IMR-90 (cell line): ENCODE data around the gene ABHD17B. TPM values are rescaled to one million over a fixed set of nuclear protein-coding genes. Genes with fewer than 3 reads are reported as not detected.

ENCODE experiments used
- ATAC-seq: fragments of 200-7000 bp; cut with Tn5 transposase; 2 replicates; pipeline ENCODE4 v1.9.1; 2020; ENCODE audit warnings: low read depth, mild to moderate bottlenecking, moderate library complexity
- BruUV-seq: library from RNA; stranded (reverse); fragments of 400-500 nt; replicated peaks from 2 replicates; lab custom pipeline; 2021; lab: Mats Ljungman, UMichigan
- CTCF ChIA-PET: fragments of 300-600 bp; formaldehyde crosslinking; extraction: SDS; loops from one replicate; lab custom pipeline; 2021; ENCODE audit warnings: antibody characterized with exemption; lab: Yijun Ruan, JAX
- POLR2A ChIA-PET: fragments of 300-600 bp; sonication (Branson Sonifier 250); formaldehyde crosslinking; loops from one replicate; lab custom pipeline; 2022; ENCODE audit warnings: antibody characterized with exemption; ENCODE audit not compliant: unreplicated experiment; lab: Charles Lee
- DNase-seq: peaks from one replicate; pipeline ENCODE4 v3.0.0; 2013
- H2AFZ ChIP-seq: replicated peaks from 2 replicates; pipeline ENCODE3; 2013; ENCODE audit warnings: low read length, mild to moderate bottlenecking; ENCODE audit not compliant: poor library complexity
- H2AK5ac ChIP-seq: 2 replicates; pipeline ENCODE4 v1.6.1; 2013; ENCODE audit warnings: low read depth, low read length, inconsistent platforms
- H2AK9ac ChIP-seq: replicated peaks from 2 replicates; pipeline ENCODE3; 2013; ENCODE audit warnings: mild to moderate bottlenecking, low read depth, low read length, moderate library complexity; ENCODE audit not compliant: poor library complexity
- H2BK120ac ChIP-seq: 2 replicates; pipeline ENCODE4 v1.6.1; 2013; ENCODE audit warnings: low read depth, low read length, inconsistent platforms
- H2BK15ac ChIP-seq: 3 replicates; pipeline ENCODE4 v1.6.1; 2013; ENCODE audit warnings: low read depth, low read length, inconsistent platforms
- H2BK20ac ChIP-seq: 2 replicates; pipeline ENCODE4 v1.6.1; 2013; ENCODE audit warnings: low read depth, mild to moderate bottlenecking, inconsistent platforms, low read length, moderate library complexity
- H2BK5ac ChIP-seq: 2 replicates; pipeline ENCODE4 v1.6.1; 2013; ENCODE audit warnings: mild to moderate bottlenecking, low read depth, low read length, inconsistent platforms; ENCODE audit not compliant: poor library complexity, severe bottlenecking
- H3K14ac ChIP-seq: replicated peaks from 2 replicates; pipeline ENCODE4 v1.6.1; 2013; ENCODE audit warnings: low read depth, low read length, inconsistent platforms
- H3K18ac ChIP-seq: 2 replicates; pipeline ENCODE4 v1.6.1; 2013; ENCODE audit warnings: low read depth, low read length, control low read depth
- H3K23ac ChIP-seq: 2 replicates; pipeline ENCODE4 v1.6.1; 2013; ENCODE audit warnings: low read depth, low read length, inconsistent platforms
- H3K27ac ChIP-seq: 2 replicates; pipeline ENCODE4 v1.5.1; 2013; ENCODE audit warnings: mild to moderate bottlenecking, control low read depth, low read length; ENCODE audit not compliant: insufficient read depth
- H3K27me3 ChIP-seq: 2 replicates; pipeline ENCODE4 v1.6.1; 2013; ENCODE audit warnings: low read length; ENCODE audit not compliant: control insufficient read depth, insufficient read depth
- H3K36me3 ChIP-seq: 2 replicates; pipeline ENCODE4 v1.6.1; 2013; ENCODE audit warnings: low read length, mixed read lengths; ENCODE audit not compliant: control insufficient read depth, insufficient read depth
- H3K4ac ChIP-seq: 2 replicates; pipeline ENCODE4 v1.6.1; 2013; ENCODE audit warnings: low read depth, low read length, inconsistent platforms
- H3K4me1 ChIP-seq: 2 replicates; pipeline ENCODE4 v1.6.1; 2013; ENCODE audit warnings: low read length, mixed read lengths; ENCODE audit not compliant: control insufficient read depth, insufficient read depth
- H3K4me2 ChIP-seq: 2 replicates; pipeline ENCODE4 v1.6.1; 2013; ENCODE audit warnings: low read depth, mild to moderate bottlenecking, control low read depth, low read length, moderate library complexity
- H3K4me3 ChIP-seq: 2 replicates; pipeline ENCODE4 v1.5.1; 2013; ENCODE audit warnings: low read depth, mild to moderate bottlenecking, control low read depth, low read length, moderate library complexity; ENCODE audit not compliant: insufficient read depth
- H3K56ac ChIP-seq: 2 replicates; pipeline ENCODE4 v1.6.1; 2013; ENCODE audit warnings: low read length, inconsistent platforms; ENCODE audit not compliant: insufficient read depth; ENCODE audit errors: extremely low read depth
- H3K79me1 ChIP-seq, 2 experiments: 2 replicates each; pipeline ENCODE4 v1.6.1; 2013; ENCODE audit warnings: low read length in 2 of 2, inconsistent platforms in 1 of 2, low read depth in 1 of 2
- H3K9ac ChIP-seq: 2 replicates; pipeline ENCODE4 v1.6.1; 2013; ENCODE audit warnings: low read depth, low read length, control low read depth
- H3K9me1 ChIP-seq: 2 replicates; pipeline ENCODE4 v1.6.1; 2013; ENCODE audit warnings: low read length, inconsistent platforms; ENCODE audit not compliant: insufficient read depth
- H3K9me3 ChIP-seq: 2 replicates; pipeline ENCODE4 v1.6.1; 2013; ENCODE audit warnings: low read length; ENCODE audit not compliant: control insufficient read depth, insufficient read depth
- H4K20me1 ChIP-seq: 2 replicates; pipeline ENCODE4 v1.6.1; 2013; ENCODE audit warnings: low read length, inconsistent platforms; ENCODE audit not compliant: insufficient read depth
- H4K5ac ChIP-seq: 2 replicates; pipeline ENCODE4 v1.6.1; 2013; ENCODE audit warnings: mild to moderate bottlenecking, low read depth, low read length, control low read depth
- H4K8ac ChIP-seq, 2 experiments: 2 replicates each; pipeline ENCODE4 v1.6.1; 2013; ENCODE audit warnings: low read depth in 2 of 2, low read length in 2 of 2, control low read depth in 1 of 2, inconsistent platforms in 1 of 2
- H4K91ac ChIP-seq: 2 replicates; pipeline ENCODE4 v1.6.1; 2013; ENCODE audit warnings: low read depth, low read length, inconsistent platforms; ENCODE audit not compliant: insufficient read depth
- BHLHE40 ChIP-seq: fragments of 150-350 bp; IDR thresholded peaks from 2 replicates; pipeline ENCODE4 v1.6.1; 2016; ENCODE audit warnings: mild to moderate bottlenecking, low read depth, low read length
- CEBPB ChIP-seq: IDR thresholded peaks from 2 replicates; pipeline ENCODE4 v1.6.1; 2012; ENCODE audit warnings: low read depth, low read length, improper control_type of control experiment
- ELK1 ChIP-seq: fragments of 150-350 bp; IDR thresholded peaks from 2 replicates; pipeline ENCODE4 v1.6.1; 2016; ENCODE audit warnings: low read depth, mild to moderate bottlenecking, low read length, moderate library complexity, borderline replicate concordance
- MXI1 ChIP-seq: IDR thresholded peaks from 2 replicates; pipeline ENCODE4 v1.6.1; 2012; ENCODE audit warnings: low read depth, mild to moderate bottlenecking, low read length, moderate library complexity, borderline replicate concordance
- RCOR1 ChIP-seq: IDR thresholded peaks from 2 replicates; pipeline ENCODE4 v1.6.1; 2012; ENCODE audit warnings: mild to moderate bottlenecking, low read length, improper control_type of control experiment; ENCODE audit not compliant: insufficient replicate concordance
- RFX5 ChIP-seq: IDR thresholded peaks from 2 replicates; pipeline ENCODE4 v1.8.0; 2012; ENCODE audit warnings: low read depth, mild to moderate bottlenecking, low read length, moderate library complexity
- WGBS, 2 experiments: methylation state at CpG; one replicate each; pipeline versions ENCODE4 v1.1.5 to v1.1.7; 2013; ENCODE audit warnings: missing lambda C conversion rate in 2 of 2; ENCODE audit not compliant: insufficient read length in 1 of 2; ENCODE audit errors: extremely low coverage in 2 of 2; 5-methylcytosine and 5-hydroxymethylcytosine counted together
- dilution Hi-C: fragments of 300-500 bp; cut with HindIII; formaldehyde crosslinking; loops from one replicate; pipeline ENCODE4 v1.14.3; 2018; ENCODE audit warnings: low sequenced_read_pairs; ENCODE audit not compliant: unreplicated experiment
- in situ Hi-C: fragments of 300-500 bp; cut with MboI; formaldehyde crosslinking; loops from 3 replicates; pipeline ENCODE4 v1.14.3; 2019; ENCODE audit warnings: low sequenced_read_pairs, inconsistent platforms, mixed read lengths
- intact Hi-C: fragments of 100-400 bp; cut with micrococcal nuclease; formaldehyde crosslinking; loops from 2 replicates; pipeline ENCODE4 v1.10.0; 2022
- polyA plus RNA-seq, 3 experiments: library from polyadenylated mRNA; depleted of rRNA; stranded (reverse); fragments of >200 nt; gene quantifications; 2 replicates each; pipeline ENCODE4 v1.2.3, GENCODE V29; 2012; ENCODE audit warnings: low replicate concordance in 1 of 3
- total RNA-seq: library from RNA; depleted of rRNA; stranded (reverse); fragments of >200 nt; gene quantifications from 2 replicates; pipeline ENCODE4 v1.2.3, GENCODE V29; 2012
- TF ChIP-seq, protein P1 (sequence below): fragments of 150-350 bp; IDR thresholded peaks from 2 replicates; pipeline ENCODE4 v1.6.1; 2017; ENCODE audit warnings: mild to moderate bottlenecking, antibody characterized with exemption, low read length, low read depth

Gene ABHD17B
- total and polyA plus RNA-seq, 2 of the 4 experiments (the other 2 are of a cell fraction), result 7.5 to 16.8 TPM

- Histone ChIP-seq H3K4me1 (no peaks in the 10 kb centered on the region), H3K27ac (no peak overlapping the region), H4K91ac (no peak overlapping the region), H3K56ac (no peak overlapping the region), H3K4ac (no peak overlapping the region), H2BK20ac (no peak overlapping the region), H3K18ac (no peak overlapping the region), H3K23ac (no peak overlapping the region), H2AFZ (no peak overlapping the region), H2BK5ac (no peak overlapping the region), H4K8ac (no peak overlapping the region), H2BK120ac (no peak overlapping the region), H3K79me1 (0 out of 4 replicates have a peak, but pooled peaks cover 0 to 3% of the 10 kb centered on the region in 2 experiments), H2AK9ac (no peak overlapping the region), H3K4me2 (no peak overlapping the region), H3K4me3 (no peak overlapping the region), H3K14ac (no peak overlapping the region), H3K9ac (no peak overlapping the region), H4K20me1 (no peaks in the 10 kb centered on the region), H2BK15ac (no peak overlapping the region), H3K9me3 (peaks cover 4% of the 10 kb centered on the region; the same call in 1 of the 2 replicates), H3K27me3 (no peaks in the 10 kb centered on the region), H3K9me1 (no peaks in the 10 kb centered on the region), H4K5ac (no peak overlapping the region), H2AK5ac (no peak overlapping the region), H3K36me3 (peaks cover 1% of the 10 kb centered on the region; the same call in 1 of the 2 replicates)
- in situ Hi-C loops (no loop called here), dilution Hi-C loops (no loop called here), intact Hi-C loops (no loop called here)
- ChIA-PET CTCF (interaction anchor here (0.5 kb wide), 1 partner anchor 12 kb away, joined by 4 read pairs; no protein-coding TSS in a partner anchor), POLR2A (no interaction called here)
- no CpG with 5 or more reads among the region's 3 CpGs for WGBS, 2 experiments
- no peak for ATAC-seq
- no peak for DNase-seq
- TF ChIP-seq RFX5 (no peak), RCOR1 (no peak), BHLHE40 (no peak), CEBPB (no peak), MXI1 (no peak), ELK1 (no peak)
- TF ChIP-seq, protein P1, sequence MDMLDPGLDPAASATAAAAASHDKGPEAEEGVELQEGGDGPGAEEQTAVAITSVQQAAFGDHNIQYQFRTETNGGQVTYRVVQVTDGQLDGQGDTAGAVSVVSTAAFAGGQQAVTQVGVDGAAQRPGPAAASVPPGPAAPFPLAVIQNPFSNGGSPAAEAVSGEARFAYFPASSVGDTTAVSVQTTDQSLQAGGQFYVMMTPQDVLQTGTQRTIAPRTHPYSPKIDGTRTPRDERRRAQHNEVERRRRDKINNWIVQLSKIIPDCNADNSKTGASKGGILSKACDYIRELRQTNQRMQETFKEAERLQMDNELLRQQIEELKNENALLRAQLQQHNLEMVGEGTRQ, result no peak
- no TSS peak for BruUV-seq
Observed at GRCh38 chr9:71861618-71862017, 49.4 kb downstream of the ABHD17B start.
